Lung (tissue), 12 donors: Measurements from ENCODE around the gene PCSK5. TPM values are rescaled to one million over a fixed set of nuclear protein-coding genes. Genes with fewer than 3 reads are reported as not detected.

Experiments
- ATAC-seq: fragments of 200-7000 bp; cut with Tn5 transposase; one replicate; pipeline ENCODE4 v1.9.1; 2020; ENCODE audit warnings: moderate number of reproducible peaks; ENCODE audit not compliant: insufficient read depth, low FRiP score
- DNase-seq, 3 donors: peaks; one replicate each; pipeline ENCODE4 v3.0.0-alpha.2; 2013 to 2017
- H3K27ac ChIP-seq, 2 donors: one replicate each; pipeline ENCODE4 v1.5.1; 2013; ENCODE audit warnings: mild to moderate bottlenecking in 2 of 2, moderate library complexity in 2 of 2, control low read depth in 1 of 2, inconsistent platforms in 1 of 2, low read depth in 1 of 2, low read length in 1 of 2
- H3K27me3 ChIP-seq, 3 donors: one replicate each; pipeline ENCODE4 v1.5.1; 2013; ENCODE audit warnings: low read length in 2 of 3; ENCODE audit not compliant: control insufficient read depth in 3 of 3, insufficient read depth in 3 of 3
- H3K36me3 ChIP-seq, 4 donors: one replicate each; pipeline ENCODE4 v1.5.1; 2013; ENCODE audit warnings: low read length in 4 of 4, mild to moderate bottlenecking in 1 of 4, moderate library complexity in 1 of 4; ENCODE audit not compliant: control insufficient read depth in 4 of 4, insufficient read depth in 4 of 4
- H3K4me1 ChIP-seq, 5 donors: one replicate each; pipeline ENCODE4 v1.5.1; 2013; ENCODE audit warnings: low read length in 5 of 5, mild to moderate bottlenecking in 2 of 5, moderate library complexity in 1 of 5; ENCODE audit not compliant: control insufficient read depth in 5 of 5, insufficient read depth in 5 of 5
- H3K4me3 ChIP-seq: one replicate; pipeline ENCODE4 v1.5.1; 2013; ENCODE audit warnings: mild to moderate bottlenecking, control low read depth, moderate library complexity
- H3K9ac ChIP-seq, 2 donors: one replicate each; pipeline ENCODE4 v1.5.1; 2013; ENCODE audit warnings: low read length in 2 of 2, control low read depth in 1 of 2; ENCODE audit not compliant: insufficient read depth in 1 of 2
- H3K9me3 ChIP-seq, 4 donors: one replicate each; pipeline ENCODE4 v1.5.1; 2013; ENCODE audit warnings: low read length in 3 of 4, mild to moderate bottlenecking in 1 of 4, moderate library complexity in 1 of 4; ENCODE audit not compliant: control insufficient read depth in 4 of 4, insufficient read depth in 3 of 4
- WGBS, 2 donors: extraction: QIAGEN DNeasy Blood & Tissue Kit; methylation state at CpG; one replicate each; pipeline ENCODE4 v1.1.7; 2013; 5-methylcytosine and 5-hydroxymethylcytosine counted together
- polyA plus RNA-seq, 2 donors: library from polyadenylated mRNA; stranded (reverse); fragments of 200-250 nt; gene quantifications; one replicate each; pipeline ENCODE4 v1.2.1, GENCODE V29; 2013
- total RNA-seq, 2 donors: library from RNA; depleted of rRNA in 1 of 2; stranded (reverse); fragments of >200 nt in 1 of 2; gene quantifications; one replicate each; pipeline ENCODE4 v1.2.1, GENCODE V29; 2014 to 2021
- TF ChIP-seq, protein P1 (sequence below): IDR thresholded peaks from 2 replicates; pipeline ENCODE4 v1.5.1; 2012; ENCODE audit warnings: mild to moderate bottlenecking; ENCODE audit errors: control extremely low read depth, extremely low read depth
- donor health status: control.
- donor health status: control.
- donor health status: Bipolar disorder and iron deficiency.
- donor health status: healthy.
- donor health status: DM: yes; HTN: yes; CAD: no.

PCSK5 gene
- total and polyA plus RNA-seq, 4 donors = 1.9 to 28.2 (median 13.6) TPM

DNA sequence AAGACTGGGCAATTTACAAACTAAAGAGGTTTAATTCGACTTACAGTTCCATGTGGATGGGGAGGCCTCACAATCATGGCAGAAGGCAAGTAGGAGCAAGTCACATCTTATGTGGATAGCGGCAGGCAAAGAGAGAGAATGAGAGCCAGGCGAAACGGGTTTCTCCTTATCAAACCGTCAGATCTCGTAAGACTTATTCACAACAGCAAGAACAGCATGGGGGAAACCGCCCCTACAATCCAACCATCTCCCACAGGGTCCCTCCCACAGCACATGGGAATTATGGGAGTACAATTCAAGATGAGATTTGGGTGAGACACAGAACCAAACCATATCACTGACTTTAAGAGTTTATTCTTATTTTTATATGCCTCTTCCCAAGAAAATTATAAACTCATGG, 443.5 kb downstream of the PCSK5 start:
- Histone ChIP-seq H3K36me3 (no peaks in the 10 kb centered on the region), H3K9me3 (peaks cover 0 to 2% (median 0%) of the 10 kb centered on the region in 4 donors), H3K27ac (no peak overlapping the region), H3K4me3 (no peak overlapping the region), H3K27me3 (no peaks in the 10 kb centered on the region), H3K4me1 (no peaks in the 10 kb centered on the region), H3K9ac (no peak overlapping the region)
- TF ChIP-seq, protein P1, sequence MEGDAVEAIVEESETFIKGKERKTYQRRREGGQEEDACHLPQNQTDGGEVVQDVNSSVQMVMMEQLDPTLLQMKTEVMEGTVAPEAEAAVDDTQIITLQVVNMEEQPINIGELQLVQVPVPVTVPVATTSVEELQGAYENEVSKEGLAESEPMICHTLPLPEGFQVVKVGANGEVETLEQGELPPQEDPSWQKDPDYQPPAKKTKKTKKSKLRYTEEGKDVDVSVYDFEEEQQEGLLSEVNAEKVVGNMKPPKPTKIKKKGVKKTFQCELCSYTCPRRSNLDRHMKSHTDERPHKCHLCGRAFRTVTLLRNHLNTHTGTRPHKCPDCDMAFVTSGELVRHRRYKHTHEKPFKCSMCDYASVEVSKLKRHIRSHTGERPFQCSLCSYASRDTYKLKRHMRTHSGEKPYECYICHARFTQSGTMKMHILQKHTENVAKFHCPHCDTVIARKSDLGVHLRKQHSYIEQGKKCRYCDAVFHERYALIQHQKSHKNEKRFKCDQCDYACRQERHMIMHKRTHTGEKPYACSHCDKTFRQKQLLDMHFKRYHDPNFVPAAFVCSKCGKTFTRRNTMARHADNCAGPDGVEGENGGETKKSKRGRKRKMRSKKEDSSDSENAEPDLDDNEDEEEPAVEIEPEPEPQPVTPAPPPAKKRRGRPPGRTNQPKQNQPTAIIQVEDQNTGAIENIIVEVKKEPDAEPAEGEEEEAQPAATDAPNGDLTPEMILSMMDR = no peak
- 75 to 85% methylated on average over 7 of the region's 7 CpGs for WGBS, 2 donors
- no peak for DNase-seq
- ATAC-seq = no peak

DNA sequence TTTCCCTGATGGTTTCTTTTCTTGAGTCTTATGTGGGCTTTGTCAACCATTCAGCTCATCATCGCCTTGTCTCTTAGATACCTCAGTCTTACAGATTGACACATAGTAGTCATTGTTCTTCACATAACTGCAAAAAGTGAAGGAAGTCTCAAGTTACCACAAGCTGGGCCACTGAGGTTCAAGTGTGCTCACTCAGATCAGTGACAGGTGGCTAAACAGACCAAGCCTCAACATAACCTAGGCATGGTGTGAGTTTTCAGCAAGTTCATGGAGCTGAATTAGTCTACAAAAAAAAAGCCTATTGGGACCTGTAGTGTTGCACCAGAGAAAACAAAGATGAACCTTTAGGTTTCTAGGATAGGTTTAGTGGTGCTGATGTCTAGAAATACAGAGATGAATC, 445.6 kb downstream of the PCSK5 start:
- 88 to 93% methylated on average over 1 of the region's 1 CpG for WGBS, 2 donors
- no peaks in the 10 kb centered on the region for H3K4me1 ChIP-seq
- H3K9me3 ChIP-seq = peaks cover 0 to 2% (median 0%) of the 10 kb centered on the region in 4 donors
- ATAC-seq (no peak), DNase-seq (no peak)
- H3K27ac ChIP-seq = no peak overlapping the region
- H3K27me3 ChIP-seq = no peaks in the 10 kb centered on the region
- no peaks in the 10 kb centered on the region for H3K36me3 ChIP-seq
- TF ChIP-seq, protein P1 = no peak
- H3K4me3 ChIP-seq = no peak overlapping the region
- no peak overlapping the region for H3K9ac ChIP-seq

DNA sequence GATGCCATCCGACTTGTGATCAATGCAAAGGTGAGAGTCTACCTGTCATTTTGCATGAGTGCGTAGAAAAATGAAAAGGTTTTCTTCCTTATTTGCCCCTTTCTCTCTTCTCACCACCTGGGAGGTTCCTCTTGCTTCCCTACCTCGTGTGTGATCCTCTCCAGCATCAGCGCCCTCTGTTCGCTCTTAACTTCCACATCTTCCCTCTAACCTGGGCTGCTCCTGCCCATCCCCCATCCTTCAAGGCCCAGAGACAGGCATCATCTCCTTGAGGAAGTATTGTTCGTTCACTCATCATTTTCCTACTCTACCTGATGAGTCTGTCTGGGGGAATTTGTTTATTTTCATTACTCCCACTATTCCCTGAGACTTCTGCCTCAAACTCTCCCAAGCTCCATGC, 447.9 kb downstream of the PCSK5 start:
- H3K27me3 ChIP-seq = no peaks in the 10 kb centered on the region
- DNase-seq (no peak), ATAC-seq (no peak)
- no peaks in the 10 kb centered on the region for H3K9me3 ChIP-seq
- H3K27ac ChIP-seq = no peak overlapping the region
- H3K4me3 ChIP-seq = no peak overlapping the region
- no peaks in the 10 kb centered on the region for H3K4me1 ChIP-seq
- TF ChIP-seq, protein P1 = no peak
- H3K9ac ChIP-seq = no peak overlapping the region
- 77 to 84% methylated on average over 6 of the region's 6 CpGs for WGBS, 2 donors
- H3K36me3 ChIP-seq = no peaks in the 10 kb centered on the region

DNA sequence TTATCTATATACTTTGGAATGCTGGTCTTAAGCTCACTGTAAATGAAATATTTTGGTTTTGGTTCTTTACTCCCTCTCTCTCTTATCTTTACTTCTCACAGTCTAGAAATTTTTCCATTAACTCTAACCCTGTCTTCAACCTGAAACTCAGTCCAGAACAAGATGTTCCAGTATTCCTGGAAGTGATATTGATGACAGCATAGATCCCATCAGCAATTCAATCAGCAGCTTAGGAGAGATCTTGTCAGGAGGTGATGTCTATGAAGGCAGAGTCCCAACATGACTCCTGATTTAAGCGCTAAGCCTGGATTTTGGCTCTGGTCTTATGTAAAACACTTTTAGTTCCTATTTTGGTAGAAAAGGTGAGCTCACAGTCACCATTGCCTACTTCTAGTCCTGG, 451.1 kb downstream of the PCSK5 start:
- Histone ChIP-seq H3K9ac (no peak overlapping the region), H3K27me3 (no peaks in the 10 kb centered on the region), H3K36me3 (no peaks in the 10 kb centered on the region), H3K4me3 (no peak overlapping the region), H3K4me1 (no peaks in the 10 kb centered on the region), H3K27ac (no peak overlapping the region), H3K9me3 (no peaks in the 10 kb centered on the region)
- ATAC-seq (no peak), DNase-seq (no peak)
- TF ChIP-seq, protein P1 = no peak
- WGBS, 2 donors = 96 to 98% methylated on average over 1 of the region's 1 CpG
